ENCODE results near the gene P2RY2. TPM values are rescaled to one million over a fixed set of nuclear protein-coding genes. Genes with fewer than 3 reads are reported as not detected.
A peak's percentile ranks its signal among the peaks of the same experiment; 100 is the strongest.

P2RY2 gene
- total RNA-seq, 1 experiment from 2014 or later, result 1.2 TPM

- ATAC-seq (no peak), DNase-seq (ENCODE audit: low spot score) (peak; percentile 4)
- H3K4me3 Mint-ChIP-seq, result no peak overlapping the region
- ChIA-PET POLR2A (no interaction called here), CTCF (interaction anchor here (2.0 kb wide), 1 partner anchor 38 kb away, joined by 20 read pairs; no protein-coding TSS in a partner anchor)
- peaks cover 27% of the 10 kb centered on the region for H3K4me1 Mint-ChIP-seq
- H3K27ac Mint-ChIP-seq, result no peak overlapping the region
- TF ChIP-seq PRRX2 (CRISPR knock-in tag; IDR thresholded peaks at IDR 0.05) (no peak), USF1 (CRISPR knock-in tag; IDR thresholded peaks at IDR 0.05) (0 out of 2 replicates have a peak, but pooled peaks have one; percentile 41)
- H3K9me3 Mint-ChIP-seq, result no peaks in the 10 kb centered on the region
- no peaks in the 10 kb centered on the region; the same call in 1 of the 2 replicates for H3K27me3 Mint-ChIP-seq (ENCODE audit: low read depth)
- H3K36me3 Mint-ChIP-seq, result no peaks in the 10 kb centered on the region
These were observed 19.4 kb upstream of the P2RY2 start for GRCh38 chr11:73198677-73199076.

DNA sequence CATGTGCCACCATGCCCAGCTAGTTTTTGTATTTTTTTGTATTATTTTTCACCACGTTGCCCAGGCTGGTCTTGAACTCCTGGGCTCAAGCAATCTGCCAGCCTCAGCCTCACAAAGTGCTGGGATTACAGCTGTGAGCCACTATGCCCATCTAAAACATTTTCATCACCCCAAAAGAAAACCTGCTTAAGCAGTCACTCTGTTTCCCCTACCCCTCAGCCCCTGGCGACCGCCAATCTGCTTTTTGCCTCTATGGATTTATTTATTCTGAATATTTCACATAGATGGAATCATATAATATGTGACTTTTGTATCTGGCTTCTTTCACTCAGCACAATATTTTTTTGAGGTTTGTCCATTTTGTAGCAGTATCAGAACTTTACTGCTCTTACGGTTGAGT, 18.6 kb upstream of the P2RY2 start:
- TF ChIP-seq ZNF671 (CRISPR knock-in tag; IDR thresholded peaks at IDR 0.05) (no peak), ZNF138 (CRISPR knock-in tag; conservative IDR thresholded peaks at IDR 0.05) (no peak), NFE2L1 (CRISPR knock-in tag; IDR thresholded peaks at IDR 0.05) (no peak), KAT7 (CRISPR knock-in tag; IDR thresholded peaks at IDR 0.05; ENCODE audit: borderline replicate concordance) (no peak), ZBTB21 (CRISPR knock-in tag; IDR thresholded peaks at IDR 0.05; ENCODE audit: borderline replicate concordance) (no peak), IRF2 (CRISPR knock-in tag; IDR thresholded peaks at IDR 0.05; ENCODE audit: borderline replicate concordance, low read depth) (no peak), ZNF425 (CRISPR knock-in tag; conservative IDR thresholded peaks at IDR 0.05) (no peak), FOXJ3 (CRISPR knock-in tag; IDR thresholded peaks at IDR 0.05; ENCODE audit: borderline replicate concordance) (no peak)
- TF ChIP-seq, protein P1, sequence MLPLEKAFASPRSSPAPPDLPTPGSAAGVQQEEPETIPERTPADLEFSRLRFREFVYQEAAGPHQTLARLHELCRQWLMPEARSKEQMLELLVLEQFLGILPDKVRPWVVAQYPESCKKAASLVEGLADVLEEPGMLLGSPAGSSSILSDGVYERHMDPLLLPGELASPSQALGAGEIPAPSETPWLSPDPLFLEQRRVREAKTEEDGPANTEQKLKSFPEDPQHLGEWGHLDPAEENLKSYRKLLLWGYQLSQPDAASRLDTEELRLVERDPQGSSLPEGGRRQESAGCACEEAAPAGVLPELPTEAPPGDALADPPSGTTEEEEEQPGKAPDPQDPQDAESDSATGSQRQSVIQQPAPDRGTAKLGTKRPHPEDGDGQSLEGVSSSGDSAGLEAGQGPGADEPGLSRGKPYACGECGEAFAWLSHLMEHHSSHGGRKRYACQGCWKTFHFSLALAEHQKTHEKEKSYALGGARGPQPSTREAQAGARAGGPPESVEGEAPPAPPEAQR (CRISPR knock-in tag; IDR thresholded peaks at IDR 0.05), result no peak
- TF ChIP-seq, protein P2, sequence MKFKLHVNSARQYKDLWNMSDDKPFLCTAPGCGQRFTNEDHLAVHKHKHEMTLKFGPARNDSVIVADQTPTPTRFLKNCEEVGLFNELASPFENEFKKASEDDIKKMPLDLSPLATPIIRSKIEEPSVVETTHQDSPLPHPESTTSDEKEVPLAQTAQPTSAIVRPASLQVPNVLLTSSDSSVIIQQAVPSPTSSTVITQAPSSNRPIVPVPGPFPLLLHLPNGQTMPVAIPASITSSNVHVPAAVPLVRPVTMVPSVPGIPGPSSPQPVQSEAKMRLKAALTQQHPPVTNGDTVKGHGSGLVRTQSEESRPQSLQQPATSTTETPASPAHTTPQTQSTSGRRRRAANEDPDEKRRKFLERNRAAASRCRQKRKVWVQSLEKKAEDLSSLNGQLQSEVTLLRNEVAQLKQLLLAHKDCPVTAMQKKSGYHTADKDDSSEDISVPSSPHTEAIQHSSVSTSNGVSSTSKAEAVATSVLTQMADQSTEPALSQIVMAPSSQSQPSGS (CRISPR knock-in tag; IDR thresholded peaks at IDR 0.05; ENCODE audit: borderline replicate concordance, low read depth), result no peak
- H3K36me3 Mint-ChIP-seq, result no peaks in the 10 kb centered on the region
- peaks cover 27% of the 10 kb centered on the region for H3K4me1 Mint-ChIP-seq
- ChIA-PET POLR2A (no interaction called here), CTCF (interaction anchor here (0.6 to 2.0 kb wide), 7 partner anchors 13 to 614 kb away, joined by 3 to 20 read pairs (median 4); no protein-coding TSS in a partner anchor)
- ATAC-seq, result no peak
- no peak overlapping the region for H3K4me3 Mint-ChIP-seq
- no peak overlapping the region for H3K27ac Mint-ChIP-seq
- no peaks in the 10 kb centered on the region; the same call in 1 of the 2 replicates for H3K27me3 Mint-ChIP-seq (ENCODE audit: low read depth)
- H3K9me3 Mint-ChIP-seq, result no peaks in the 10 kb centered on the region
- no peak for DNase-seq (ENCODE audit: low spot score)

DNA sequence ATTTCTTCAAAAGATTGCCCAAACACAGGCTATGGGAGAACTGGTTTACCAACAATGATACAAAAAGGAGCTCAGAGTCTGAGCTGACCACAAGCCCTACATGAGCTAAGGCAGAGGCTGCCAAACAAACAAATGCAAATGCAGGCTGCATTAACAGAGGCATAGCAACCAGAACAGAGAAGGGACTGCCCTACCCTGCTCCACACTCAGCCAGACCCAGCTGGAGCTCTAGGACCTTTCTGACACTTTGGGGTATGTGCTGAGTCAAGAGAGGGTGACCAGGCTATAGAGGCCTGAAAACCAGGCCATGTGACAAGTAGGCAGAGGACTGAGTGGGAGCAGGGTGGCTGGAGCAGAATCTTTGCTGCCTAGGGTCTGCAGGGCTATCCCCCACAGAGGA, 17.8 kb upstream of the P2RY2 start:
- no peaks in the 10 kb centered on the region; the same call in 1 of the 2 replicates for H3K27me3 Mint-ChIP-seq (ENCODE audit: low read depth)
- H3K27ac Mint-ChIP-seq, result peak overlapping the region; percentile 91
- no peak for TF ChIP-seq ZNF416 (CRISPR knock-in tag; IDR thresholded peaks at IDR 0.05)
- TF ChIP-seq ZBTB21 (CRISPR knock-in tag; IDR thresholded peaks at IDR 0.05; ENCODE audit: borderline replicate concordance), result 0 out of 2 replicates have a peak, but pooled peaks have one; percentile 23
- peak; percentile 83 for TF ChIP-seq ZNF121 (CRISPR knock-in tag; IDR thresholded peaks at IDR 0.05)
- no peak for TF ChIP-seq GRHL2 (CRISPR knock-in tag; IDR thresholded peaks at IDR 0.05; ENCODE audit: insufficient replicate concordance, severe bottlenecking)
- TF ChIP-seq, protein P3, sequence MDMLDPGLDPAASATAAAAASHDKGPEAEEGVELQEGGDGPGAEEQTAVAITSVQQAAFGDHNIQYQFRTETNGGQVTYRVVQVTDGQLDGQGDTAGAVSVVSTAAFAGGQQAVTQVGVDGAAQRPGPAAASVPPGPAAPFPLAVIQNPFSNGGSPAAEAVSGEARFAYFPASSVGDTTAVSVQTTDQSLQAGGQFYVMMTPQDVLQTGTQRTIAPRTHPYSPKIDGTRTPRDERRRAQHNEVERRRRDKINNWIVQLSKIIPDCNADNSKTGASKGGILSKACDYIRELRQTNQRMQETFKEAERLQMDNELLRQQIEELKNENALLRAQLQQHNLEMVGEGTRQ (CRISPR knock-in tag; IDR thresholded peaks at IDR 0.05), result peak; percentile 55; the same call in 1 of the 2 replicates
- peaks cover 27% of the 10 kb centered on the region for H3K4me1 Mint-ChIP-seq
- ChIA-PET CTCF (interaction anchor here (0.6 to 2.0 kb wide), 17 partner anchors 12 to 615 kb away, joined by 3 to 20 read pairs (median 5); partner anchors contain the start of gene STARD10), POLR2A (interaction anchor here (0.8 kb wide), 1 partner anchor 13 kb away, joined by 3 read pairs; no protein-coding TSS in a partner anchor)
- H3K4me3 Mint-ChIP-seq, result no peak overlapping the region
- peak; percentile 92 for ATAC-seq
- DNase-seq (ENCODE audit: low spot score), result peak; percentile 25
- no peaks in the 10 kb centered on the region for H3K9me3 Mint-ChIP-seq
- no peaks in the 10 kb centered on the region for H3K36me3 Mint-ChIP-seq

Measured in WTC11 (cell line).